ENCODE measurements around the gene BCAR1.

GRCh38 chr16:75287708-75288107 lies 36.3 kb upstream of the BCAR1 start:
- no peak for TF ChIP-seq POLR2A (IDR thresholded peaks at IDR 0.05; ENCODE audit: low read depth, low read length)
- TF ChIP-seq POU2F2 (IDR thresholded peaks at IDR 0.05; ENCODE audit: low read depth, low read length): no peak
